Activated gamma-delta T cell treated with Interleukin-2 at 50 U/mL for 16 hours (primary cell): ENCODE data around the gene KCTD21.

Experiments
- DNase-seq: peaks from one replicate; pipeline ENCODE4 v3.0.0-alpha.2; 2020

The KCTD21 gene

DNA sequence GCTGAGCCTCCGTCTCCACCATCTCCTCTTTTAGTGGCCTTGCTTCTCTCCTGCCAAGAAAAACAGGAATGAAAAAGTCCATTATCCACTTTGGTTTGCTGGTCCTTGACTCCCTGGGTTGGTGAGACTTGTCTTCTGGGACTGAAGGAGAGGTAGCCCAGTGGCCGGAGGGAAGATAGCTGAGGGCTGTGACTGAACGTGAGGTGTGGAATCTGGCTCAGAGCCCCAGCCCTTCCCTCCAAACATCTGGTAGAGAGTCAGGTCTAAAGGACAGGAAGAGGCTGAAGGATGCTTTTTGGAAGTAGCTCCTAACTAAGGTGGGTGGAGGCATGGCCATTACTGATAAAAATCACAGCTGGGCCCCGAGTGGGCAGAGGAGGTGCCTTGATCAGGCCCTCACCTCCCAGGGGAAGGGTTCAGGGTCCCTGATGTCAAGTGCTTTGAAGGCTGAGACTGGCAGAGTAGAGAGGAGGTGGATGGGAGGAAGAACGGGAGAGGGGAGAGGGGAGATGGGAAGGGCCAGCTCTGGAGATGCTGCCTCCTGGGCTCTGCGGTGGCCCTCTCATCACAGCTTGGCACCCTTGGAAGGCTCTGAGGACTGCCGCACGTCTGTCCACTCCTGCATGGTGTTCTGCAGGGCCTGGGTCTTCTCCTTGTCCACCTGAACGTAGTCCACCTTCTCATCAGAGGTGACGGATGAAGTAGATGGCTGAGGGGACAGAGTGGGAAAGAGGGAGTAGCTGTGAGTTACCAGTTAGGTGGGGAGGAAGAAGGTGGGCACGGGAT is 30.5 kb upstream of the KCTD21 start:
- no peak for DNase-seq

- DNase-seq: no peak
Observed at GRCh38 chr11:78217650-78218541, 29.5 kb upstream of the KCTD21 start.

GRCh38 chr11:78216571-78217287 is 28.3 kb upstream of the KCTD21 start:
- no peak for DNase-seq

- DNase-seq: no peak
Observed at GRCh38 chr11:78216021-78216420, 27.6 kb upstream of the KCTD21 start.

DNA sequence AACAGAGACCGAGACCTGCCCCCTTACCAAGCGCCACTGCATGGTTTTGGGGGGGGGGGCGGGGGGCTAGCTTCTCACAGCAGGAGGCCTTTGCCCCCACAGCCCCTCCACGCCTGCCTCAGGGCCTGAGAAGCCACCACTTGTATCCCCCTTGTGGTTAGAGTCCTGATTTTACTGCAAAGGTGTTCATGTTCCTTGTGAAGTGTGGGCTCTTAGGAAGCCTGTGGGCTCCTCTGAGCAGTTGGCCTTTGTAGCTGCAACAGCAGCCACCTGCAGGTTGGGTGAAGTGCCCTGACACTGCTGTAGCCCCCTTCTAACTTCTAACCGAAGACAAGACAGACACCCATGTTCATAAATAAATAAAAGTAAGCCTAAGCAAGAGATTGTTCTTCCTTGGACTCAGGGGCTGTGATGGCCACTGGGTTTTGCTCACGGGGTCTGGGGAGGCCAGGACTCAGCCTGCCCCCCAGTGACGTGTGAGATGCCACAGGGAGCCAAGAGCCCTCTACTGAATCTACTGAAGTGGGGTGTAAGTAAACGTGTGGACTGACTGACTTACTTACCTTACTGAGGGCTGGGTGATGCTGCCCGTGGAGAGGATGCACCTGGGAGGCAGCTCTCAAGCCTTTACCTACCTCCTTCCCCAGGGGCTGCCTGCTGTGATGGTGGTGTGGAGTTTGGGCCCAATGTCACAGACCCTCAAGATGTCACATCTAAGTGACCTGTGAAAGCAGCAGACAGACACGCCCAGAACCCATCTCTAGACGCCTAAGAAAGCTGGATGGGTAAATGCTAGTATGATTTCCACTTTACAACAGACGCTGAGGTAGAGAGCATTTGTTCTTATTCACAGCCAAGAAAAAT is 26.1 kb upstream of the KCTD21 start:
- no peak for DNase-seq

GRCh38 chr11:78213526-78214330 is 25.3 kb upstream of the KCTD21 start:
- DNase-seq: peak; percentile 1

GRCh38 chr11:78212586-78213371 is 24.4 kb upstream of the KCTD21 start:
- peak; percentile 1 for DNase-seq

GRCh38 chr11:78211565-78211964 is 23.1 kb upstream of the KCTD21 start:
- DNase-seq: no peak

- DNase-seq: no peak
Observed at GRCh38 chr11:78210000-78210608, 21.7 kb upstream of the KCTD21 start.

GRCh38 chr11:78209478-78209877 is 21.1 kb upstream of the KCTD21 start:
- no peak for DNase-seq

DNA sequence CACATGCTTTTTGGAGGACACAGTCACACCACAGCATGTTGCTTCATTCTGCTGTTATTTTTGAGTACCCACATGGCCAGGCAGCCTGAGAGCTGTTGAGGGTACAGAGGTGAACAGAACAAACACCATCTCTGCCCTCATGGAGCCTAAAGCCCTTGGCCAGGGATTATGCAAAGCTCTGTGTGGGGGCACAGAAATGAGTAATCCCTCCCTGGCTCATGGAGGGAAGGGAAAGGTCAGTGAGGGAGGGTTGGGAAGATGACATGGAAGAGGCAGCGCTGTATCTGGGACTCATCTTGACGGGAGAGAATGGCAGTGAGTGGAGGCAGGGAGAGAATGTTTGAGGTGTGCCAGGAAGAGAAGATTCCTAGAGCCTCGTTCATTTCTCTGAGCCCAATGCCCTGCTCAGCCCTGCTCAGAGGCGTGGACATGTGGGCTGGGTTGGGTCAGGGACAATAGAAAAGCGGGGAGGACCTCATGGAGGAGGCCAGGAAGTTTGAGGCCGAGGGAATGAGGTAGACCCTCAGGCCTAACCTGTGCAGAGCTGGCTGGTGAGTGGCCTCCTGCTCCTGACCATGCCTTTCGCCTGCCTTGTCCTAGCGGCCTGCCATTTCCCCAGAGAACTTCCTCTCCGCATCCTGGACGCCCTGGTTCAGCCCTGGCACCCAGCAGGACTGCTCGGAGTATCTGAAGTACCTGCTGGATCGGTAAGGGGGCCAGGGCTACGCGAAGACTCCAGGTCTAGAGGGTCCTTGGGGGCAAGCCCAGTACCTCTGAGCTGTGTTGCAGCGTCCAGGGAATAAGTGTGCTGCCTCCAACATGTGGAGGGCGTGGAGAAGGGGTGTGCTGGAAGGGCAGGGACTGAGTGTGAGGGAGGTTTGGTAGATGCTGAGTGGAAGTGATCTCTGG is 20.1 kb upstream of the KCTD21 start:
- no peak for DNase-seq

GRCh38 chr11:78207532-78208256 is 19.3 kb upstream of the KCTD21 start:
- DNase-seq: no peak

DNA sequence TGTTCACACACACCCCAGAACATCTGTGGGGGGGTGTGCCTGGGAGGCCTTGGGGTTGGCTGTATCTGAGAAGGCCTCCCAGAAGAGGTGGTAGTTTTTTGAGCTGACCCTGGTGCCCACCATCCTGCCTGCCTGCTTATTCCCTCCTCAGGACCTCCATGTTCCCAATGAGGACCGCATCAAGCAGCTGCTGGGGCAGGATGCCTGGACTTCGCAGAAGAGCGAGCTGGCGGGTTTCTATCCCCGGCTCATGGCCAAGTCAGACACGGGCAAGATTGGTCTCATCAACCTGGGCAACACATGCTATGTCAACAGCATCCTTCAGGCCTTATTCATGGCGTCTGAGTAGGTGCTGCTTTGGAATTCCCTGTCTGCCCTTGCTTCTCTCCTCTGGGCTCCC is 17.3 kb upstream of the KCTD21 start:
- DNase-seq: no peak

- no peak for DNase-seq
Observed at GRCh38 chr11:78205256-78205655, 16.8 kb upstream of the KCTD21 start.

DNA sequence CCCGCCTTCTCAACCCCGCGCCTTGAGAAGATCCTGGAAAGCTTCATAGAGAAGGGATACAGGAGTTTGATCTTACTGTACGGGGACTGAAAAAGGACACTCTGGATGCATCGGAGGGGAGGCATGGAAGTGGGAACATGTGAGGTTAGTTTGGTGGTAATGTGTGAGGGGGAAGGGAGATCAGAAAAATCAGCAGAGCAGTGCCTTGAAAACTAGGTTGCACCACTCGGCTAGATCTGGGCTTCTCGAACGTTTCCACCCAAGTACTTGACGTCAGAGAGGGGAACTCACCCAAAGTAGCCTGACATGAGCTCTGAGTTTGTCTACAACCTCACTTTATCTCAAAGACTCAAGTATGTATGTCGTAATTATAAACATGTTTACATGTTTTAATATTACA is 14.8 kb upstream of the KCTD21 start:
- DNase-seq: peak; percentile 46

DNA sequence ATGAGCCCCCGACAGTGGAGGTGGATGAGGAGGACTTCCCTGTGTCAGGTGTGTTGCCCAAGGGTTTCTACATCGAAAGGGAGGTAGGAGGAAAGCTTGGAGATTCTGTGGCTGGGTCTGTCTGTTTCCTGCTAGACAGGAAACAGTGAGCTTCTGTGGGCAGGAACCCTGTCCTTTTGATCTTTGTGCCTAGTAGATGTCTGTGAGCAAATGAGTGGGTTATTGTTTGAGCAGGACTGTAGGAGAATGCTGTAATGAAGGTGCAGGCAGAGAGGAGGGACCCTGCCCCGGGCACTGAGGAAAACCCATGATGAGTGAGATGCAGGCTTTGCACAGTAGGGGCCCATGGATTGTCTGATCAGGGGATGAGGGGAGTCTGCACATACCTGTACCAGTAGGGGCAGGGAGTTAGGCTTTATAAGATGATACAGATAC is 14.3 kb upstream of the KCTD21 start:
- DNase-seq: peak; percentile 61

- DNase-seq: no peak
Observed at GRCh38 chr11:78201096-78201818, 12.8 kb upstream of the KCTD21 start.

GRCh38 chr11:78200553-78200952 is 12.1 kb upstream of the KCTD21 start:
- DNase-seq: no peak
